Measurements from ENCODE around the gene SRD5A1.

The SRD5A1 gene

DNA sequence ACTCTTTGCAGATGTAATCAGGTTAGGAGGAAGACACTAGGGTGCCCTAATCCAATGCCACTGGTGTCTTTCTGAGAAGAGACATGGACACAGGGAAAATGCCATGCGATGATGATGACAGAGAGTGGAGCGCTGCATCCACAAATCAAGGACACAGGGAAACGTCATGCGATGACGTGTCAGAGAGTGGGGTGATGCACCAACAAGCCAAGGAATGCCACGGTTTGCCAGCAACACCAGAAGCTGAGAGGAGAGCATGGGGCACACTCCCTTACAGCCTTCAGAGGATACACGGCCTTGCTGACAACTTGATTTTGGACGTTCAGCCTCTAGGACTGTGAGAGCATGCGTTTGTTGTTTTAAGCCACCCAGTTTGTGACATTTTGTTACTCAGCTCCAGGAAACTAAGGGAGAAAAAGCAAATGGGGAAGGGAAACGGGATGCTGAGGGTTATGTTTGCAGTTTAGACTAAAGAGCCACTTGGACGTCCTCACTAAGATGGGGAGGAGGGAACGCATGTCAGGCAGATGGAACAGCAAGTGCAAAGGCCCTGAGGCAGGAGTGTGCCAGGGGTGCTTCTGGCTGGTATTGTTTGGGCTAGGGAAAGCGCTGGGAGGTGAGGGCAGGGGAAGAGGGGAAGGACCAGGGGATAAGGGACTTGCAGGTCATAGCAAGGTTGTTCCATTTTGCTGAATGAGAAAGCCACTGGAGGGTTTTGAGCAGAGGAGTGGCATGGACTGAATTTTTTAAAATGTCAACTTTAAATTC, 77.5 kb downstream of the SRD5A1 start:
- FAIRE-seq (no peak), DNase-seq (ENCODE audit: insufficient read length, low spot score) (no peak)

DNA sequence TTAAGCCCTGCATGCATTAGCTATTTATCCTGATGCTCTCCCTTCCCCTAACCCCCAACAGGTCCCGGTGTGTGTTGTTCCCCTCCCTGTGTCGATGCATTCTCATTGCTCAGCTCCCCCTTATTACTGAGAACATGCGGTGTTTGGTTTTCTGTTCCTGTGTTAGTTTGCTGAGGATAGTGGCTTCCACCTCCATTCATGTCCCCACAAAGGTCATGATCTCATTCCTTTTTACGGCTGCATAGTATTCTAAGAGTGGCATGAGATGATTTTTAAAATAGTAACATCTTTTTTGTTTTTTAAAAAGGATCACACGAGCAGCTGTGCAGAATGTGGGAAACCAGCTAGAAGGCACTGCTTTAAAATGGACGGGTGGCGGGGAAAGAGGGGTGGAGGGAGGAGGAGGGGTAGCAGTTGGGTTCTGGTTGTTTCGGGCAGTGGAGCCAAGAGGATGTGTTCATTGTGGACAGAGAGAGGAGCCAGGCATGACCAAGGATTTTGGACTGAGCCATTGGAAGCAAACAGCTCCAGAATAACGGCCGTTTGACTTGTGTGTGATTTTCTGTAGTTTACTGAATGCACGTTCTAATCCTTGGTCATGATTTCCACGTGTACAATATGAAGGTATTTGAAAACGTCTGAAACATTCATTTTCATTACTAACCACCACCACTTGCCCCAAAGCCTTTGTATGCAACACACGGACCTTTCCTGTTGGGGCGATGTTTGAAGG, 78.3 kb downstream of the SRD5A1 start:
- DNase-seq (ENCODE audit: insufficient read length, low spot score): no peak
- FAIRE-seq: peak; percentile 86

DNA sequence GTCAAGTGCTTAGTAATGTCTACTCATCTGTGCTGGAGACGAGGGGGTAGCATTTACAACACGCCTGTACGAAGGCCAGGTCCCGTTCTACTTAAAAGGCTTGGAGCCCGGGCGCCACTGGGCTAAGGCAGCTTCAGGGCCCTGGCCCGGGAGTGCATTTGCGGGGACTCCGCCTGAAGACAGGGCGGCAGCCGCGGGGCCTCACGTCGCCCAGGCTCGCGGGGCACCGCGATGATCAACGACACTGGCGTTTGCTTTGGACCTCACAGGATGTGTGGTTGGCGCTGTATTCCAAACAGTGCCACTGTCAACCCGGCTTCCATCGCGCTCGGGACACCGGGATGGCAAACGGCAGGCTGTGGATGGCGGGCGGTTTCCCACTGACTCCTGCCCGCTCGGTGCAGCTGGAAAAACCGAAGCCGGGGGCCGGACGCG, 78.9 kb downstream of the SRD5A1 start:
- FAIRE-seq (no peak), DNase-seq (ENCODE audit: insufficient read length, low spot score) (no peak)

DNA sequence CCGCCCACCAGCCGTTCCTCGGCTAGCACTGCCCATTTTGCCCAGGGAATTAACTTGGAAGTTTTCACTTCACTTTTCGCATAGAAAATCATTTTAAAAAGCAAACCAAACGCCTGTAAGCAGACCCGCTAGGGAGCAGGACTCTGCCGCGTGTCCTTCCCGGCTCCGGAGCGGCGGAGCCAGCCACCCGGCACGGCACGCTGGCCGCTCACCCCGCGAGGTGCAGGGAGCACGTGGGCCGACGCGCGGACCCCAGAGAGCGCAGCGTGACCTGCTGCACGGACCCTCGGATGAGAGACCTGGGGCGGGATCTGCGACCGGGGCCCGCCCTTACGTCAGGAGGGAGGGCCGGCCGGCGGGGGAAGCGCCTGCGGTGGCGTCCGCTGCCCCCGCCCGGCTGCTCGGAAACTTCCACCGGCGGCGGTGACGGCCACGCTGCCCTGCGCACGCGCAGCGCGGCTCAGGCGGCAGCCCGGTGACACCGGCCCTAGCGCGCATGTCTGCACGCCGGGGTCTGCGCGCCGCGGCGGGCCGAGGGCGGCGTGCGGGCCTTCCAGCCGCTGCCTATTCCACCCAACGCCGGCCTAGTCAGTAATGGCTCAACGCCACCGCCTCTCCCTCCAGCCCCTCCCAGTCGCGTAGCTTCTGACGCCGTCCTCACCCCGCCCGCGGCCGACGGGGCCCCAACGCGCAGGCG, 79.5 kb downstream of the SRD5A1 start:
- FAIRE-seq (peak; percentile 60), DNase-seq (ENCODE audit: insufficient read length, low spot score) (peak; percentile 94)

DNA sequence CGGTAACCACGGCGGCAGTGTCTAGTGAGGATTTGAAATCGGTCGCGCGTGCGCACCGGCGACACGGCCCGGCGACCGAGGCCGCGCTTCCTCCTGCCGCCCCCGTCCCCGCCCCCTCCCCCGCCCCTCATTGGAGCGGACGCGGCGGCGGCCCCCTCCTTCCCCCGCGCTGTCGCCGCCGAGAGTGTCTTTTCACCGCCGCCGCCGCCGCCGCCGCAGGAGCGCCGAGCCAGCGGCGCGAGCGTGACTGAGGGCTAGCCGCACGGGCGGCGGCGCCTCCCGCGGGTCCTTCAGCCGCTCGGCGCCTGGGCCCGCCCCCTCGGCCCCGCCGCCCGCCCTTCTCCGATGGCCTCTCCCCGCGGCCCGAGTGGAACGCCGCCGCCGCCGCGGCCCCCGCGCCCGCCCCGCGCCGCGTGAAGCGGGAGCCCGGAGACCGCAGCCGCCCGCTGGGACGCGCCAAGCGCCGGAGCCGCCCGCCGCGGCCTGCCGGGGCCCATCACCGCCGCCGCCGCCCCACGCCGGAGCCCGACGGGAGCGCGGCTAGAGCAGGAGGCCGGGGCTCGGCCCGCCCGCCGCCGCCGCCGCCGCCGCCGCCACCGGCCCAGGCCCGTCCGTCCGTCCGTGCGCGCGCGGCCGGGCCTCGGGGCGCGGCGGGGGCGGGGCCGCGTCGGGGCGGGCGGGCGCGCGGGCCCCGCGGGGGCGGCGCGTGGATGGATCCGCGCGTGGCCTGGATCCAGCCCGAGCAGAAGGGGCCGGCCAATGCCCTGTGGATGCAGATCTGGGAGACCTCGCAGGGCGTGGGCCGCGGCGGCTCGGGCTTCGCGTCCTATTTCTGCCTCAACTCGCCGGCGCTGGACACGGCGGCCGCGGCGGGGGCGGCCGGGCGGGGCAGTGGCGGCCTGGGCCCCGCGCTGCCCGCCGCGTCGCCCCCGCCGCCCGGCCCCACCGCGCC, 80.3 kb downstream of the SRD5A1 start, which contains the start of gene TENT4A:
TENT4A (plus strand) TSS at position 159 of the 952 bp plus-strand sequence; CDS start at position 711, 552 bp downstream.
- no peak for FAIRE-seq
- no peak for DNase-seq (ENCODE audit: insufficient read length, low spot score)

DNA sequence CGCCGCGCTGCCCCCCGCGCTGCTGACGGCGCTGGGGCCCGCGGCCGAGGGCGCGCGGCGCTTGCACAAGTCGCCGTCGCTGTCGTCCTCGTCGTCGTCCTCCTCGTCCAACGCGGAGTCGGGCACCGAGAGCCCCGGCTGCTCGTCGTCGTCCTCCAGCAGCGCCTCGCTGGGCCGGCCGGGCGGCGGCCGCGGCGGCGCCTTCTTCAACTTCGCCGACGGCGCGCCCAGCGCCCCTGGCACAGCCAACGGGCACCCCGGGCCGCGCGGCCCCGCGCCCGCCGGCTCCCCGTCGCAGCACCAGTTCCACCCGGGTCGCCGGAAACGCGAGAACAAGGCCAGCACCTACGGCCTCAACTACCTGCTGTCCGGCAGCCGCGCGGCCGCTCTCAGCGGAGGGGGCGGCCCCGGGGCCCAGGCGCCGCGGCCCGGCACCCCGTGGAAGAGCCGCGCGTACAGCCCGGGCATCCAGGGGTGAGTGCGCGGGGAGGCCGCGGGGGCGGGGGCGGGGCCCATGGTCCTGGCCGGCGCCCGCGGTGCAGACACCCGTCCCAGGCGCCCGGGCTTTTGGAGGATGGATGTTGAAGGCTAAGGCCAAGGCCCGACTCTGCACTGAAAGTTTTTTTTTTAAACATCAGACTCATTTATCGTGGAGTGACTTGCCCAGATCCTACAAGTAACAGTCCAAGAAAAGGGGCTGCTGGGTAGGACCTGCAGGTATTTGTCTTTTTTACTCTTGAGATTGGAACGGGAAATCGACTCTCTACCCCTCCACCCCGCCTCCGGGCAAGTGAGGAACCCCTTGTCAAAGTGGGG, 81.2 kb downstream of the SRD5A1 start:
- FAIRE-seq: no peak
- DNase-seq (ENCODE audit: insufficient read length, low spot score): no peak

DNA sequence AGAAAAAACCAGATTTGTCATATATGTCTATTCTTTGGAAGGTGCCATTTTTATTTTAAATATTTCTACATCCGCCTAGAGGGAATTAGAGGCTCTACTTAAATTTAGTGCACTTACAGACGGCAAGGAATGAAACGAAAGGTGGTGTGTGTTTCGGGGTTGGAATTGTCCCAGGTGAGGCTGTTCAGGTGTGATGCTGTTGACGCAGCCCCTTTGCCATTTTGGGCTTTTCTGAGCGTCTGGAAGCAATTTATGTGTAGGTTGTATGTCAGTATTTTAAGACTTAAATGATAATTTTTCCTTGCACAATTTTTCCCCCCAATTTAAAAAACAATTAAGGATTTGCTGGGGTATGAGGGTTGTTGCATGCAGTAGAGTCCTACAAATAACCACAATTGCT, 82.0 kb downstream of the SRD5A1 start:
- DNase-seq (ENCODE audit: insufficient read length, low spot score): no peak
- peak; percentile 35 for FAIRE-seq

DNA sequence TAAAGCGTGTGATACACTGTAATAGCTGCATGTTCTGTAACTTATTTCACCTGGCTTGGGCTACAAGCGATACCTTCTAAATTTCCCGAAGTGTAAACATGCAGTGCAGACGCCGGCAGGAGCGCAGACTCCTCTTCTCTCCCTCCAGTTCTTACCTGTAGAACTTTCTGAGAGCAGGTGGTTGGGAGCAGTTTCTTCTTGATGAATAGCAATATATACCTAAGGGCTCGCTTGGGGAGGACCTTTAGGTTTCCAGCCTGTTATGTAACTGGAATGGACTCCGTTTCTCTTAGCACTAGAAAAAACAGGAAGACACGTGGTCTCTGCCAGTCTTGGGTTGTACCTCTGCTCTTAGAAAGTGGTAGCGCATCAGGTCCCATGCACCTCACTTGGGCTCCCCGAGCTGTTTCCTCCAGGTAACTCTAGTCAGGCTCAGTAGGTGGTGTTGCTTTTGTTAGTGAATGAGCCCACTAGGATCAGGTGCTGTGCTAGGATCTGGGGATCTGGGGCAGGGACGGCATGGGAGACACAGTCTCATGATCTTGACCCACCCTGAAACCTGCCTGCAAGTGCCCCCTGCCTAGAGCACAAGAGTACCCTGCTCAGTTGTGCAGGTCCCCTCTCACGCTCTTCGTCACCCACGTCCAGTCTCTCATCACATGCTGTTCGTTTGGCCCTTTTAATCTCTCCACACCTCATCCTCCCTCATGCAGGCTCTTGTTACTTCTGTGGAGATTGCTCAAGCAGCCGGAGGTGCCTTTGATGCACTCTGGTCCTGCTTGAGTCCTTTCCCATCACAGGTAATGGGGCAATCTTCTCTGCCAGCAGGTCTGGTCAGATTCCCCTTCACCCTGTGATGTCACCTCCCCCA, 82.8 kb downstream of the SRD5A1 start:
- peak; percentile 62 for FAIRE-seq
- no peak for DNase-seq (ENCODE audit: insufficient read length, low spot score)

DNA sequence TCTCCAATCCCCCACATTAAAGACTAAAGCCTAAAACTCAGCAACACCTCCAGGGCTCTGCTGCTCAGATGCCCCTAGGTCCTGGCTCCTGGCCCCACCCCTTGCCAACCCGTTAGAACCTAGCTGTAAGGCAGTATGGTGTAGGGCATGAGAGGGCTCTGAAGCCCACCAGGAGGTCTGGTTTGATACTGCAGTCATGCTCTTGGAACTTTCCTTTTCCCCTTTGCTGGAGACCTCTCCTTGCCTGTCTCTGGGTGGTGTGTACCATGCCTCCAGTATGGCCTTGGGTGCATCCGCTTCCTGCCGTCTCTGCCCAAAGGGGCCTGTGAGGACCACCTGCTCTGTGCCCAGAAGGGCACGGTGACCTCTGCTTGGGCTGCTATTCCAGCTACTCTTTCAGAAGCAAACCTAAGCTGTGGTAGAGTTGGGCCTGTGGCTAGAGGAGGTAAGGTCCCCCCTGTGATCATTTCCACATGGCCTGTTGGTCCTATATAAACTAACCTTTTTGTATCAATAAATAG, 83.4 kb downstream of the SRD5A1 start:
- DNase-seq (ENCODE audit: insufficient read length, low spot score): no peak
- FAIRE-seq: no peak

DNA sequence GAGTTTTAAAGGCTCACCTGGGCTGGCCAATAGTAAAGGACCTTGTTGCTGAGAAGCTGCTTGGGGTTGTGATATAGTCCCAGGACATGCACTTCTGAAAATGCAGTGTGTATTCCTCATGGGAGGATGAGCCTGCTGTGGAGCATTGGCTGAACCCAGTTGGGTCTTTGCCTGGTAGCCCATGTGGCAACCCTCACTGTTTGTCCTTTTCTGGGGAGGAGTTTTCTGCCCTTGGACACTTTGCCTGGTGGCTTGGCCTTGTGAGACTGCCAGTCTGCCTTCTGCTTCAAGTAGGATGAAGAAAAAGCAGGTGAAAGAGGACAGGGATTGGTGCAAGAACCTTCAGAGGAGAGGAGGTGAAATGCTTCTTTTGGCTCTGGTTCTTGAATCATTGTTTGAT, 84.0 kb downstream of the SRD5A1 start:
- DNase-seq (ENCODE audit: insufficient read length, low spot score): no peak

DNA sequence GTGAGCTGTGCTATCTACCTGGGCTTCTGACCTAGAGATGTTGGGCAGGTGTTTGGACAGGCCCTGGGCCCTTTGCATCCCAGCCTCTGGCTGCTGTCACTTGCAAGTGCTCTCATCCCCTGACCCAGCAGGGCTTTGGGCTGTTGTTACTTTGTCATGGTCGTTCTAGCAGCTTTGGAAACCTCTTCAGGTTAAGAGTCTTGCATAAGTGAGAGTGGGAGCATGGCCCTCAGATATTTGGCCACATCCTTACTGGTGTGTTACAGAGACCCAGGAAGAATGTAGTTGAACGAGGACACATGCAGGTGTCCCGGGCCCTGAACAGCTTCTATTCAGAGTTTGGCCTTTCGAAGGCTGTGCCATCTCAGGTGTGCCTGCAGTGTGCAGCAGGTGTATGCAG, 84.4 kb downstream of the SRD5A1 start:
- DNase-seq (ENCODE audit: insufficient read length, low spot score) (no peak), FAIRE-seq (no peak)

More for the DNA sequence above, 84.0 kb downstream of the SRD5A1 start:
- FAIRE-seq: no peak

DNA sequence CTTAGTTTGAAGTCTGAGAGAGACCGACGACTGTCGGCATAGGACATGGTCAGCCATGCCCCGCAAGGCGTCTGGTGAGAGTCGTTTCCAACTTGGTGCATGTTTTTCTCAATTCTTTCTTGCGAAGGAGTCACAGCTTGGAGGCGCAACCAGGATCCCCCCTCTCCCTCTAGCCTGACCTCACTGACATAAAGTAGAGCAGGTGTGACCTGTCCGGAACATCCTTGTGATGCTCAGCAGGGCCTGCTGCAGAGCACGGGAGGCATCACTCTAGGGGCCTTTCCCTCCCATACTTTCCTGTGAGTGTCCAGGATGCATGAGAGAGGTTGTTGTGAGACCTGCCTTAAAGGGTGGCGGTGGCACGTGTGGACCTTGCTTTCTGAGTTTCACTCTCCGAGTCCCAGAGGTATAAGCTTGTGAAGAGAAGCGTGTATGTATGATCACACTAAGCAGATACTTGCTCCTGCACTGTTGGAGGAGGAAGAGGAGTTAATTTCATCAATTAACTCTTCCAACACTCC, 85.0 kb downstream of the SRD5A1 start:
- DNase-seq (ENCODE audit: insufficient read length, low spot score) (no peak), FAIRE-seq (no peak)

DNA sequence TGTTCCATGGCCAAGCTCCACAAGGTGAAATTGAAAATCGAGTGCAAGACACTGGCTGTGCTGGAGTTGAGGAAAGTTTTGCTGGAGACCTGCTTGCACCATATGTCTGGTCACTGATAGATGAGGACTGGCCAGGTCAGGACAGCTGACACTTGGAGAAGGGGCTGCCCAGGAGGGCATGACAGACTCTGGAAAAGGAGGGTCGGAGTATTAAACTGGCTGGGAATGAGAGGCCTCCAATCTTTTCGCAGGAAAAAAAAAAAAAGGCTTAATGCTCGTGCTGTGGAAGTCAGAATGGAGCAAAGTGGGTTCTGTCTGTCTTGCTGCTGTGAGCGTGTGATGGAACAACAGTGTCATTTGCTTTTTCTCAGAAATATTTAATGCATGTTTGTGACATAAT, 85.5 kb downstream of the SRD5A1 start:
- DNase-seq (ENCODE audit: insufficient read length, low spot score) (no peak), FAIRE-seq (no peak)

DNA sequence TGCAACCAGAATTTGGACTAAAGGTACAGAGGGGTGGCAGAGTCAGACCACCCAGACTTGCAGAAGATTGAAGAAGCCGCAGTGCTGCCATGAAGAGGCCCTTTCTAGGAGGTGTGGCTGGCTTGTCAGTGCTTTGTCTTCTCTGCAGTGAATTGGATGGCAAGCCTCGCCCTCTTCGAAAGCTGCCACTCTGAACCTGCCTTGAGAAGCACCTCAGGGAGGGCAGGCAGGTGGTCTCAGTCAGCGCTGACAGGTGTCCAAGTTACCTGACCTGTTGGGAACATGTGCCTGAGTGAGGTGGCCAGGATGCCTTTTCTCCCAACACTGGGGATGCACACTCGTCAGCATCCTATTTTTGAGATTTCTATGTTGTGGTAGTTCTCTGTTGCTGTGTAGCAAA, 86.2 kb downstream of the SRD5A1 start:
- DNase-seq (ENCODE audit: insufficient read length, low spot score) (no peak), FAIRE-seq (no peak)

DNA sequence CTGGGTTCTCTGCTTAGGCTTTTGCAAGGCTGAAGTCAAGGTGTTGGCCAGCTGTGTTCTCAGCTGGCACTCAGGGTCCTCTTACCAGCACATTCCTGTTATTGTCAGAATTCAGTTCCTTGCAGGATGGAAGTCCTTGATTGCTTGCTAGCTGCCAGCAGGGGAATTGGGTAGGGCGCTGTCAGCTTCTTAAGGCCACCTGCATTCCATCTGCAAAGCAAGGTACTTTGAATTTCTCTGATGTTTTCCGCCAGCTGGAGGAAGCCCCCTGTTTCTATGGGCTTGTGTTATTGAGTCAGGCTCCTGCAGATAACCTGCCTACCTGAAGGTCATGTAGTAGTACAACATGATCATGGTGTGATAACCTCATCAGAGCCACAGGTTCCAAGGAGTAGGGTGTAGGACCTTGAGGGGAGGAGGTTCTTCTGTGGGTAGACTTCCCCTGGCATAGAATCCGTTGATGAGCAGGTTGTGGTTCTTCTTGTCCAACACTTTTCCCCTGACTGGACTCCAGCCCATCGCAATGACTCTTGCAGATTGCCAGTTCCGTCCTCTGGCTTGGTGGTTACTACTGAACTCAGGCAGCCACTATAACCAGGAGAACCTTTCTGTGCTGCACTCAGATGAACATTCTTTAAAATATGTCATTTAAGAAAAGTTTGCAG, 86.8 kb downstream of the SRD5A1 start:
- DNase-seq (ENCODE audit: insufficient read length, low spot score) (no peak), FAIRE-seq (no peak)

DNA sequence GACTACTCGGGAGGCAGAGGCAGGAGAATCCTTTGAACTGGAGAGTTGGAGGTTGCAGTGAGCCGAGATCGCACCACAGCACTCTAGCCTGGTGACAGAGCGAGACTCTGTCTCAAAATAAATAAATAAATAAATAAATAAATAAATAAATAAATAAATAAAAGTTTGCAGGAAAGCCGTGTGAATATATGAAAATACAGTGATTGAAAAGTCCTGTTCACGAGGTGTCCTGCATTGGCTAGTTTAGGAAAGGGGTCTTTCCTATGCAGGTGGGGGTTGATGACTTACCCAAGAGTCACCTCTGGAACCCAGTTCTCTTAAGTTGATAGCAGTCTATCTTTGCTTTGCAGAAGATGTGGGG, 87.3 kb downstream of the SRD5A1 start:
- no peak for FAIRE-seq

DNA sequence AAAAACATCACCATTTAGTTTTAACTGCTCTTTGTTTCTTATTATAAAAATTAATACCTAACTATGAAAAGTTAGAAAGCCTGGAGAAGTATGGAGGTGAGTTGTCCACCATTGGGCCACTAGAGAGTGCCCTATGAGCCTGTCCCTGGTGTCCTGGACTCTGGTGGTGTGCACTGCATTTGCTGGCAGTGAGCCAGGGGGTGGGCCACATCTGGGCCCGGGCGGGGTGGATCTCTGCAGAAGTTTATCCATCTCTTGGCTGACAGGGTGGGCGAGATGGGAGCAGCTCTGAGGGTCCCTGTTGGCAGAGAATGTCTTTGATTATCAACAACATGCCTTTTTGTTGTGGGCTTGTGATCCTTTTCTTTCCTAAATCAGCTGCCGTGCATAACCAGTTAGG, 88.2 kb downstream of the SRD5A1 start:
- FAIRE-seq (no peak), DNase-seq (ENCODE audit: insufficient read length, low spot score) (no peak)

More for the DNA sequence above, 87.3 kb downstream of the SRD5A1 start:
- no peak for DNase-seq (ENCODE audit: insufficient read length, low spot score)

DNA sequence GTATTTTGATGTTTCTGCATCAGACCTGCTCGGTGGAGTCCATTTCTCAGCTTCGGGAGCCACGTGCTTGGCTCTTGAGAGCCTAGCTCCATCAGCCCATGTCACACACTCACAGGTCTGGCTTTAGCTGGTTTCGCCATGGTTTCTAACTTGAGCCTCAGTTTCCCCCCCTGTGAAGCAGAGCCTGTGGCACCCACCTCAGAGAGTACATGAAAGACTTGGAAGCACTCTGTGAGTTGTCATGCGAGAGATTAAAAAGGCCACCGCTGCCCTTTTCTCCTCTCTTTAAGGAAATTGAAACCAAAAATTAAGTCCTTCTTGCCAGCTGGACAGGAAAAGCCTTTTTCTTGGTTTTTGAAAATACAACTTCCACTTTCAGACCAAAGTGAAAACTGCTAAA, 88.8 kb downstream of the SRD5A1 start:
- peak; percentile 88 for FAIRE-seq

More for the DNA sequence above, 88.8 kb downstream of the SRD5A1 start:
- DNase-seq (ENCODE audit: insufficient read length, low spot score): no peak
